K562 (cell line): Measurements from ENCODE around the gene HCFC1R1. TPM values are rescaled to one million over a fixed set of nuclear protein-coding genes. Genes with fewer than 3 reads are reported as not detected.

Experiments used
- BCOR ChIP-seq: fragments of 450-650 bp; IDR thresholded peaks from 2 replicates; pipeline ENCODE4 v1.6.1; 2016
- CBFB ChIP-seq: sonication (generic); formaldehyde crosslinking; IDR thresholded peaks from 2 replicates; pipeline ENCODE4 v1.4.0; 2020; ENCODE audit warnings: mild to moderate bottlenecking, missing genetic modification reagents
- CBX3 ChIP-seq, 2 experiments: IDR thresholded peaks; 1 replicate in 1 of 2; 2 replicates in 1 of 2; pipeline ENCODE4 v1.6.1; 2012; ENCODE audit warnings: inconsistent platforms in 2 of 2, low read length in 2 of 2, borderline replicate concordance in 1 of 2, control low read depth in 1 of 2
- DMBX1 ChIP-seq: fragments of 250-450 bp; sonication (Bioruptor Pico); IDR thresholded peaks from 2 replicates; pipeline ENCODE4 v1.8.0; 2022; ENCODE audit warnings: inconsistent platforms, mild to moderate bottlenecking, moderate library complexity, borderline replicate concordance
- ELK1 ChIP-seq: sonication (generic); formaldehyde crosslinking; IDR thresholded peaks from 2 replicates; pipeline ENCODE4 v1.8.1; 2022; ENCODE audit warnings: missing genetic modification reagents
- FOS ChIP-seq: IDR thresholded peaks from 3 replicates; pipeline ENCODE4 v1.6.1; 2011; ENCODE audit not compliant: insufficient read length; ENCODE audit errors: extremely low read depth
- GMEB1 ChIP-seq: fragments of 250-450 bp; sonication (Bioruptor Pico); IDR thresholded peaks from 2 replicates; pipeline ENCODE4 v1.4.0; 2020; ENCODE audit warnings: mild to moderate bottlenecking
- HES1 ChIP-seq: fragments of 450-650 bp; IDR thresholded peaks from 2 replicates; pipeline ENCODE4 v1.6.1; 2016; ENCODE audit warnings: low read depth, mild to moderate bottlenecking, moderate library complexity
- HIVEP1 ChIP-seq: fragments of 250-450 bp; sonication (Bioruptor Pico); IDR thresholded peaks from 2 replicates; pipeline ENCODE4 v1.4.0; 2020; ENCODE audit warnings: mild to moderate bottlenecking
- HMG20B ChIP-seq: fragments of 250-450 bp; sonication (Bioruptor Pico); IDR thresholded peaks from 2 replicates; pipeline ENCODE4 v1.5.0; 2021; ENCODE audit warnings: mild to moderate bottlenecking
- KDM2B ChIP-seq: fragments of 250-450 bp; sonication (Bioruptor Pico); IDR thresholded peaks from 2 replicates; pipeline ENCODE4 v1.8.0; 2021; ENCODE audit warnings: mild to moderate bottlenecking, moderate library complexity
- MAZ ChIP-seq, 2 experiments: fragments of 450-650 bp in 1 of 2; sonication (generic) in 1 of 2; formaldehyde crosslinking; IDR thresholded peaks in 1 of 2; conservative IDR thresholded peaks in 1 of 2; 2 replicates each; pipeline versions ENCODE4 v1.4.0 to v1.5.0; 2020; ENCODE audit warnings: mild to moderate bottlenecking in 1 of 2, missing genetic modification reagents in 1 of 2
- NFIC ChIP-seq: fragments of 450-650 bp; IDR thresholded peaks from 2 replicates; pipeline ENCODE4 v1.6.1; 2017; ENCODE audit warnings: mild to moderate bottlenecking, inconsistent platforms
- SMARCE1 ChIP-seq: fragments of 450-650 bp; IDR thresholded peaks from 2 replicates; pipeline ENCODE4 v1.7.1; 2016; ENCODE audit warnings: mild to moderate bottlenecking
- TBL1XR1 ChIP-seq, 2 experiments: IDR thresholded peaks; 2 replicates each; pipeline ENCODE4 v1.6.1; 2012; ENCODE audit warnings: improper control_type of control experiment in 2 of 2, low read length in 2 of 2, mild to moderate bottlenecking in 1 of 2
- TEAD1 ChIP-seq, 2 experiments: fragments of 450-650 bp in 1 of 2; sonication (generic) in 1 of 2; formaldehyde crosslinking; IDR thresholded peaks; 2 replicates each; pipeline versions ENCODE4 v1.4.0 to v1.8.0; 2020 to 2022; ENCODE audit warnings: mild to moderate bottlenecking in 2 of 2, missing genetic modification reagents in 1 of 2
- ZBTB49 ChIP-seq: sonication (generic); formaldehyde crosslinking; IDR thresholded peaks from 2 replicates; pipeline ENCODE4 v1.8.0; 2022; ENCODE audit warnings: missing genetic modification reagents, mild to moderate bottlenecking, borderline replicate concordance
- ZNF253 ChIP-seq: fragments of 250-450 bp; sonication (Bioruptor Pico); conservative IDR thresholded peaks from 2 replicates; pipeline ENCODE4 v1.6.1; 2021; ENCODE audit warnings: mild to moderate bottlenecking
- ZNF274 ChIP-seq: IDR thresholded peaks from 2 replicates; pipeline ENCODE4 v1.6.1; 2011; ENCODE audit warnings: low read depth, mild to moderate bottlenecking, low read length, moderate library complexity, borderline replicate concordance
- ZNF655 ChIP-seq: fragments of 250-450 bp; sonication (Bioruptor Pico); IDR thresholded peaks from 2 replicates; pipeline ENCODE4 v1.5.0; 2021
- ZNF695 ChIP-seq: fragments of 450-650 bp; formaldehyde crosslinking; IDR thresholded peaks from 2 replicates; pipeline ENCODE4 v1.4.0; 2020; ENCODE audit warnings: mild to moderate bottlenecking, moderate library complexity
- polyA plus RNA-seq, 8 experiments: library from polyadenylated mRNA; depleted of rRNA in 4 of 8; stranded (reverse) in 5 of 8; unstranded in 3 of 8; fragments of >200 nt; fragmentation: Nextera tagmentation in 2 of 8; fragmentation: Illumina TruSeq in 1 of 8; extraction: Ambion mirVana in 2 of 8; extraction: Trizol in 1 of 8; gene quantifications; 2 replicates each; pipeline versions ENCODE4 v1.2.1 to v1.2.3, GENCODE V29; 2011 to 2014; ENCODE audit warnings: inconsistent platforms in 1 of 8, missing spikeins in 1 of 8
- total RNA-seq, 7 experiments: library from RNA; depleted of rRNA in 6 of 7; stranded (reverse); fragments of >200 nt in 6 of 7; fragmentation: Illumina TruSeq in 2 of 7; extraction: Trizol in 2 of 7; gene quantifications; 2 replicates each; pipeline versions ENCODE4 v1.2.1 to v1.2.3, GENCODE V29; 2011 to 2021; ENCODE audit warnings: low replicate concordance in 1 of 7

HCFC1R1 gene
- total and polyA plus RNA-seq, 9 of the 15 experiments (the other 6 are each of a cell fraction or from before 2014, with no cell fraction given) = 2.2 to 29.0 (median 11.2) TPM

- TF ChIP-seq TEAD1 (CRISPR knock-in tag; IDR thresholded peaks at IDR 0.05) (0 out of 4 replicates have a peak, but pooled peaks of 1 of the 2 experiments have one; percentile 50), ZNF695 (CRISPR knock-in tag) (no peak), HES1 (no peak), KDM2B (CRISPR knock-in tag) (0 out of 2 replicates have a peak, but pooled peaks have one; percentile 5), BCOR (no peak), SMARCE1 (no peak), ZNF253 (no peak), ZNF274 (no peak), CBFB (CRISPR knock-in tag) (no peak), ZBTB49 (CRISPR knock-in tag) (no peak), NFIC (no peak), ZNF655 (CRISPR knock-in tag) (no peak), TBL1XR1 (IDR thresholded peaks at IDR 0.05; ENCODE audit: low read length in 2 of 2) (no peak), MAZ (CRISPR knock-in tag; conservative IDR thresholded peaks at IDR 0.05 in 1 of 2, IDR thresholded peaks at IDR 0.05 in 1 of 2) (peak in 1 of 2 experiments; percentile 68; a peak in 1 of 4 replicates), GMEB1 (CRISPR knock-in tag) (peak; percentile 89), CBX3 (IDR thresholded peaks at IDR 0.05; ENCODE audit: borderline replicate concordance in 1 of 2, low read length in 2 of 2) (no peak), FOS (no peak), HIVEP1 (CRISPR knock-in tag) (no peak), HMG20B (CRISPR knock-in tag) (no peak), ELK1 (CRISPR knock-in tag) (no peak), DMBX1 (no peak)
These were observed 43.2 kb downstream of the HCFC1R1 start, which contains the start of gene PKMYT1 (continued) for GRCh38 chr16:2980227-2981176.
